Smooth muscle cell (in vitro differentiated cells): ENCODE measurements around the gene MKLN1. TPM values are rescaled to one million over a fixed set of nuclear protein-coding genes. Genes with fewer than 3 reads are reported as not detected.

ENCODE experiments used
- DNase-seq: peaks from one replicate; lab custom pipeline; 2025; ENCODE audit not compliant: unreplicated experiment; lab: John Stamatoyannopoulos, UW
- H2AFZ ChIP-seq: fragments of 200-600 bp; sonication (generic); 2 replicates; pipeline ENCODE4 v1.6.0; 2016; ENCODE audit warnings: antibody characterized with exemption, low read depth, mild to moderate bottlenecking
- H3F3A ChIP-seq: fragments of 200-600 bp; sonication (generic); 2 replicates; pipeline ENCODE4 v1.6.0; 2017; ENCODE audit warnings: antibody characterized with exemption, low read depth
- H3K27ac ChIP-seq: fragments of 200-600 bp; sonication (generic); 2 replicates; pipeline ENCODE4 v1.5.1; 2016; ENCODE audit warnings: low read depth, mild to moderate bottlenecking
- H3K27me3 ChIP-seq: fragments of 200-600 bp; sonication (generic); 2 replicates; pipeline ENCODE4 v1.6.1; 2016; ENCODE audit warnings: low read depth, mild to moderate bottlenecking
- H3K36me3 ChIP-seq: fragments of 200-600 bp; sonication (generic); 2 replicates; pipeline ENCODE4 v1.5.1; 2016; ENCODE audit warnings: low read depth
- H3K4me1 ChIP-seq: fragments of 200-600 bp; sonication (generic); 2 replicates; pipeline ENCODE4 v1.5.1; 2016; ENCODE audit warnings: low read depth
- H3K4me2 ChIP-seq: fragments of 200-600 bp; sonication (generic); 2 replicates; pipeline ENCODE4 v1.6.0; 2016; ENCODE audit warnings: mild to moderate bottlenecking
- H3K4me3 ChIP-seq: fragments of 200-600 bp; sonication (generic); 2 replicates; pipeline ENCODE4 v1.5.1; 2016; ENCODE audit warnings: mild to moderate bottlenecking
- H3K79me2 ChIP-seq: fragments of 200-600 bp; sonication (generic); 2 replicates; pipeline ENCODE4 v1.6.0; 2016; ENCODE audit warnings: low read depth, mild to moderate bottlenecking
- H3K9ac ChIP-seq: fragments of 200-600 bp; sonication (generic); 2 replicates; pipeline ENCODE4 v1.6.0; 2016; ENCODE audit warnings: low read depth
- H3K9me3 ChIP-seq: fragments of 200-600 bp; sonication (generic); replicated peaks from 2 replicates; pipeline ENCODE4 v1.5.1; 2016; ENCODE audit warnings: low read depth
- H4K20me1 ChIP-seq: fragments of 200-600 bp; sonication (generic); 2 replicates; pipeline ENCODE4 v1.6.0; 2016; ENCODE audit warnings: low read depth
- WGBS: methylation state at CpG from one replicate; pipeline ENCODE4 v1.1.7; 2016; ENCODE audit warnings: low lambda C conversion rate; 5-methylcytosine and 5-hydroxymethylcytosine counted together
- polyA plus RNA-seq: library from polyadenylated mRNA; unstranded; fragments of >200 nt; fragmentation: Nextera tagmentation; extraction: Ambion mirVana; gene quantifications from 2 replicates; pipeline ENCODE4 v1.2.1, GENCODE V29; 2016
- total RNA-seq: library from RNA; depleted of rRNA; stranded (reverse); fragments of >200 nt; gene quantifications from 2 replicates; pipeline ENCODE4 v1.2.3, GENCODE V29; 2014
- TF ChIP-seq, protein P1 (sequence below): fragments of 200-600 bp; sonication (generic); IDR thresholded peaks from 2 replicates; pipeline ENCODE4 v1.5.1; 2017; ENCODE audit warnings: borderline replicate concordance, mild to moderate bottlenecking, antibody characterized with exemption; ENCODE audit not compliant: insufficient read depth, poor library complexity, severe bottlenecking

MKLN1 gene
- total and polyA plus RNA-seq, 2 experiments from 2014 or later, result 26.3 to 45.3 TPM

- no peak overlapping the region for H3K9ac ChIP-seq
- H3K4me1 ChIP-seq, result peaks cover 4% of the 10 kb centered on the region
- 62% methylated on average over 14 of the region's 14 CpGs for WGBS
- no peaks in the 10 kb centered on the region for H3K9me3 ChIP-seq
- H2AFZ ChIP-seq, result no peak overlapping the region
- H3K4me3 ChIP-seq, result no peak overlapping the region
- TF ChIP-seq, protein P1, sequence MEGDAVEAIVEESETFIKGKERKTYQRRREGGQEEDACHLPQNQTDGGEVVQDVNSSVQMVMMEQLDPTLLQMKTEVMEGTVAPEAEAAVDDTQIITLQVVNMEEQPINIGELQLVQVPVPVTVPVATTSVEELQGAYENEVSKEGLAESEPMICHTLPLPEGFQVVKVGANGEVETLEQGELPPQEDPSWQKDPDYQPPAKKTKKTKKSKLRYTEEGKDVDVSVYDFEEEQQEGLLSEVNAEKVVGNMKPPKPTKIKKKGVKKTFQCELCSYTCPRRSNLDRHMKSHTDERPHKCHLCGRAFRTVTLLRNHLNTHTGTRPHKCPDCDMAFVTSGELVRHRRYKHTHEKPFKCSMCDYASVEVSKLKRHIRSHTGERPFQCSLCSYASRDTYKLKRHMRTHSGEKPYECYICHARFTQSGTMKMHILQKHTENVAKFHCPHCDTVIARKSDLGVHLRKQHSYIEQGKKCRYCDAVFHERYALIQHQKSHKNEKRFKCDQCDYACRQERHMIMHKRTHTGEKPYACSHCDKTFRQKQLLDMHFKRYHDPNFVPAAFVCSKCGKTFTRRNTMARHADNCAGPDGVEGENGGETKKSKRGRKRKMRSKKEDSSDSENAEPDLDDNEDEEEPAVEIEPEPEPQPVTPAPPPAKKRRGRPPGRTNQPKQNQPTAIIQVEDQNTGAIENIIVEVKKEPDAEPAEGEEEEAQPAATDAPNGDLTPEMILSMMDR, result peak; percentile 66
- DNase-seq, result peak; percentile 15
- no peaks in the 10 kb centered on the region for H3K79me2 ChIP-seq
- no peaks in the 10 kb centered on the region for H4K20me1 ChIP-seq
- H3K4me2 ChIP-seq, result no peak overlapping the region
- no peak overlapping the region for H3K27ac ChIP-seq
- H3F3A ChIP-seq, result peaks cover 9% of the 10 kb centered on the region
- no peaks in the 10 kb centered on the region for H3K36me3 ChIP-seq
- H3K27me3 ChIP-seq, result no peaks in the 10 kb centered on the region
These were observed 180.1 kb downstream of the MKLN1 start for GRCh38 chr7:131507592-131508331.

- Histone ChIP-seq H3K36me3 (no peaks in the 10 kb centered on the region), H3K79me2 (no peaks in the 10 kb centered on the region), H3K27me3 (no peaks in the 10 kb centered on the region), H3K4me1 (no peaks in the 10 kb centered on the region), H2AFZ (no peak overlapping the region), H3K9ac (no peak overlapping the region), H3K27ac (no peak overlapping the region), H4K20me1 (no peaks in the 10 kb centered on the region), H3K4me2 (no peak overlapping the region), H3K9me3 (no peaks in the 10 kb centered on the region), H3F3A (peaks cover under 1% of the 10 kb centered on the region), H3K4me3 (no peak overlapping the region)
- 90% methylated on average over 10 of the region's 10 CpGs for WGBS
- TF ChIP-seq, protein P1, result no peak
- DNase-seq, result no peak
These were observed 181.2 kb downstream of the MKLN1 start for GRCh38 chr7:131508754-131509486.

GRCh38 chr7:131509781-131510180 lies 182.1 kb downstream of the MKLN1 start:
- Histone ChIP-seq H2AFZ (no peak overlapping the region), H3K79me2 (no peaks in the 10 kb centered on the region), H3K36me3 (no peaks in the 10 kb centered on the region), H3K9ac (no peak overlapping the region), H3K27ac (no peak overlapping the region), H3K4me3 (no peak overlapping the region), H3F3A (no peaks in the 10 kb centered on the region), H4K20me1 (no peaks in the 10 kb centered on the region), H3K4me1 (no peaks in the 10 kb centered on the region), H3K9me3 (no peaks in the 10 kb centered on the region), H3K4me2 (no peak overlapping the region), H3K27me3 (no peaks in the 10 kb centered on the region)
- DNase-seq, result no peak
- 94% methylated on average over 8 of the region's 8 CpGs for WGBS
- TF ChIP-seq, protein P1, result no peak

GRCh38 chr7:131511071-131511470 lies 183.4 kb downstream of the MKLN1 start:
- Histone ChIP-seq H2AFZ (no peak overlapping the region), H3K9ac (no peak overlapping the region), H4K20me1 (no peaks in the 10 kb centered on the region), H3K9me3 (no peaks in the 10 kb centered on the region), H3K27ac (no peak overlapping the region), H3K36me3 (no peaks in the 10 kb centered on the region), H3K4me1 (peaks cover 4% of the 10 kb centered on the region), H3K4me2 (no peak overlapping the region), H3K79me2 (no peaks in the 10 kb centered on the region), H3K4me3 (no peak overlapping the region), H3F3A (no peaks in the 10 kb centered on the region), H3K27me3 (no peaks in the 10 kb centered on the region)
- DNase-seq, result no peak
- TF ChIP-seq, protein P1, result no peak
- WGBS, result 77% methylated on average over 9 of the region's 9 CpGs
